ENCODE results near the gene PIP4K2C.
A peak's percentile ranks its signal among the peaks of the same experiment; 100 is the strongest.

Gene PIP4K2C

DNA sequence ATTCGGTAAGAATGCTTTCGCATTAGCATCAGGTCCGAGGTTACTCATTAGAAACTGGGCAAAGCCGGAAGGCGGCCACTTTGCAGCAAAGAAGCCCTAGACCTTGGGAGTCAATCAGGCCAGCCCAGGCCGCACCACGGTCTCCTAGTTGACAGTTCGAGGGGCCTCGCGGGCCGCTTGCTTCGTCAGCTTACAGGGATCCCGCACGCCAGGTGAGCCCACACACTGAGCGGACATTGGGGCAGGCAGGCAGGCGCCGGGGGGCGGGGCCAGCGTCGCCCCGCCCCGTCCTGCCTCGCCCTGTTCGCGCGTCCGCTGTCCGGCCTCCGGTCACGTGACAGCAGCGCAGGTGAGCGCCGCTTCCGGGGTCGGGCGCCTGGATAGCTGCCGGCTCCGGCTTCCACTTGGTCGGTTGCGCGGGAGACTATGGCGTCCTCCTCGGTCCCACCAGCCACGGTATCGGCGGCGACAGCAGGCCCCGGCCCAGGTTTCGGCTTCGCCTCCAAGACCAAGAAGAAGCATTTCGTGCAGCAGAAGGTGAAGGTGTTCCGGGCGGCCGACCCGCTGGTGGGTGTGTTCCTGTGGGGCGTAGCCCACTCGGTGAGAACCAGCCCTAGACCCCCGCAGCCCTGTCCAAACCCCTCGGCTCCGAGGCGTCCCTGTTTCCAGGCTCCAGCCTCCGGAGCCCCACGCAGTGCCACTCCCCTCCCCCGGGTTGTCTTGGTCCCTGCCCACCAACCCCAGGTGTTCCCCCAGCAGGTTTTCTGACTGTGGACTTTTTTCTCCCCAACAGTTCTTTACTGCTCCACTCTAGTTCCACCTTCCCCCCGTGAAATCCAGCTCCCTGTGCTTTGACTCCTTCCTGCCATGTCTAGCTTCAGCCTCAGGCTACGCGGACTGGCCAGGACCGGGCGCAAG lies at the start of gene PIP4K2C:
Gene PIP4K2C (plus strand): TSS at position 329 of the 918 bp plus-strand sequence. CDS start 98 bp downstream, at position 427.
- peak; percentile 81 for DNase-seq

DNA sequence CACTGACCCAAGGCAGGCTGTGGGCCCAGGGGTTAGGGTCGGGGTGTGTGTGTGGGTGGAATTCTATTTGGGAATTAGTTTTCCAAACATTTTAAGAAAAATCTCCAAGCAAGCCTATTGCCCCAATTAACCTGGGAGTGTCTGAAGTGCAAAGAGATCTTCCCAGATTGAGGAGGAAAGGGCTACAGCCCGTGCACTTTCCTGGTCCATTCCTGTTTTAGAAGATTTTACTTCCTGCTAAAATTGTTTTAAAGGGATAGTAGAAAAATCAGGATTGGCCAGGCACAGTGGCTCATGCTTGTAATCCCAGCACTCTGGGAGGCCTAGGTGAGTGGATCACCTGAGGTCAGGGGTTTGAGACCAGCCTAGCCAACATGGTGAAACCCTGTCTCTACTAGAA lies 49.3 kb upstream of the PIP4K2C start:
- DNase-seq: no peak

DNA sequence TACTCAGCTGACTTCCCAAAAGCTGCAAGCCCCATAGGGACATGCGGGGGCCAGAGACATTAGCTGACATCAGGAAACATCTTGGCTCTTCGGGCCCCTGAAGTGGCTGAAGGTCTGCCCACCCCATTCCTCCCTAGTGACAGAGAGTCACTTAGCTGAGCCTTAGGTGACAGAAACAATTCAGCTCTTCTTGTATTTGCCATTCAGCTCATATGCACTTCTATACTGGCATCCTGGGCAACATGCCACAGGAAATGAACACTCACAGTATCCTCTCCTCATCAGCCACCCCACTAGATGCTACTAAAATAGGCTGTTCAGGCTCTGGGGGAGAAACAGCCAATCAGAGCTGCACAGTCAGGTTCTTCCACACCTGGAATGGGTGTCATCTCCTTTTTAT lies 47.4 kb upstream of the PIP4K2C start:
- no peak for DNase-seq

DNA sequence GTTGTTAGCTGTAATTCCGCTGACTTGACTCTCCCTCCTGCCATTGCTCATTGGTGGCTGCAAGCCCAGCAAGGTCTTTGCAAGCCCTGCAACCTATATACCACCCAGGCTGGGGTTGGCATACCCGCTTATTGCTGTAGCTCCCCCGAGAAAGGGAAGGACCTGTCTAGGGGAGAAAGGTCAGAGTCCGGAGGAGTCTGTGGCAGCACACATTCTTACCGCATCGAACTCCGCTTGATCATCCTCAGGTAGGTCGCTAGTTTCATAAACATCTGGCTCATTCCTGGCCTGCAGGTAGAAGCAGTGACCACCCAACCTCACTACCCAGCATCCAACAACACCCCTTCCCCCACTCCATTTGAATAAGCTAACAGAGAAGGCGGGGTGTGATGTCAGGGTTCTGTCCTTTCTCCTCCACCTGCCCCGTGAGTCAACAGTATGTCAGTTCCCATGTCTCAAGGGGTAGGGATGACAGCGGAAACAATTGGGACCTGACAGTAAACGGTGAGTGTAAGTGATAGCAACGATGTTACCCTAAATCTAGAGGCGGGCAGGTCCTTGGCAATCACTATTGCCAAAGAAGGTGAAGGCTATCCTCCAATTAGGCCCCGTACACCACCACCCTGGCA lies 45.1 kb upstream of the PIP4K2C start:
- DNase-seq: no peak

DNA sequence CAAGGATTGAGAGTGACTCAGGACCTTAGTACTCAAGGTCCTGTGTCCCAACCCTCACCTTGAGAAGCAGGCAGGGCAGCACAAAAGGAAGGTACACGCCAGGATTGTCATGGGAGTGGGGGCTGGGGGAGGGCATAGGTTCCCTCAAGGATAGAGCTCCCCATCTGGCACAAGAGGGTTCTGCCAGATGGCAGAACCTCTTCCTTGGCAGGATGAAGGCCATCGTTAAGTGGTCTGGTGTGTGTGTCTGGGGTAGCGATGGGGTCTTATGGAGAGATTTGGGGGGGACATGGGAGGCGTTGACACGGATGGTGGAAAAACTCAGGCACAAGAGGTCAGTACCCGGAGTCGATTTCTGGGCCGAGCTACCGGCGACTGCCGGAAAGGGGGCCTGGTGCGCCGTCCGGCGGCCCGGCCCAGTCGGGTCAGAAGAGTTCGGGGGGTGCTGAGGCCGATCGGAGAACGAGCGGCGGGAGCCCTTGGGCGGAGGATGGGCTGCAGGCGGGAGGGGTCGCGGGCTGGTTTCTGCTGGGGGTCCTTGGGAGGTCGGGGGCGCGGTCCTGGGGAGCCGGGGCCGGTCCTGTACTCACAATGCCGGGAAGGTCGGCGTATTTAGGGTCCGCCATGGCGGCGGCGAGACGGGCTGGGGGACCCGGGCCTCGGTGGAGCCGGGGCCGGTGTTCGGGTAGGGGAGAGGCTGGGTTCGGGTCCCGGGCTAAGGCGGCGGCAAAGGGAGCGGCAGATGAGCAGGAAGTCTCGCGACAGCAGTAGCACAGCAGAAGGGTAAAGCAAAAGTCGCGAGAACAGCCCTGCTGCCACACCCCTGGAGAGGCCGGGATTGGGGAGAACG lies 44.3 kb upstream of the PIP4K2C start, which contains the start of gene DCTN2:
Gene DCTN2 (minus strand): TSS at position 755 of the 850 bp plus-strand sequence. CDS start 129 bp downstream, at position 626.
- peak; percentile 96 for DNase-seq

DNA sequence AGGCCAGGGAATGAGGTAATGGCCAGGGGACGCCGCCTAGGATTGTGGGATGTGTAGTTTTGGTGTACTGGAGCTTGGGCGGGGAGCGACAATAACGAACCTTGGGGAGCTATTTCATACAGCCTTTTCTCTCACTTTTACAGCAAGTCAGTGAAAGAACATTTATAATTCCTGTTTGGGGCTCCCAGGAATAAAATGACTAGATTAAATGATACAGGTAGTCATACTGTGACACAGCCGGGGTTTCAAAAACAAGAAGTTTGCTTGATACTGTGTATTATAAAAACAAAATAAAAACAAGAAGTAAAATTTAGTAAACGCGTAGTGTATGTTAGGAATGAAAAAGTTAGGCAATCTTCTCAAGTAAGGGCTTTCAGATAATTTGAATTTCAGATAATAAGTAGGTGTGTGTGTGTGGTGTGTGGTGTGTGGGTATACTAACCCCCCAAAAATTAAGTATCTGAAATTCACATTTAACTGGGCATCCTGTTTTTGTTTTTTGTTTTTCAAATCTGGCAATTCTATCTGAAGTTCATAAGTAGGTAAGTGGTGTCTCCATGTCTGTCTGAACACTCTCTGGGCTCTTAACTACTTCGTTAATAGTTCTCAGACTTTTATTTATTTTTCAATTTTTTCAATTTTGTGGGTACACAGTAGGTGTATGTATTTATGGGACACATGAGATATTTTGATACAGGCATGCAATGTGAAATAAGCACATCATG lies 43.5 kb upstream of the PIP4K2C start:
- DNase-seq: no peak

DNA sequence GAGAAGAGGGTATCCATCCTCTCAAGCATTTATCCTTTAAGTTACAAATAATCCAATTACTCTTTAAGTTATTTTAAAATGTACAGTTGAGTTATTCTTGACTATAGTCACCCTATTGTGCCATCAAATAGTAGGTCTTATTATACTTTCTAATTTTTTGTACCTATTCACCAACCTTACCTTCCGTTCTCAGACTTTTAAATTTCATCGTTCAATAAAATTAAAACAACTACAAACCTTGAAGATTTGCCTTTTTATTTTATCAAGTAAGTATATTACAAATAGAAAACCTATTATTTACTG lies 43.0 kb upstream of the PIP4K2C start:
- DNase-seq: no peak

DNA sequence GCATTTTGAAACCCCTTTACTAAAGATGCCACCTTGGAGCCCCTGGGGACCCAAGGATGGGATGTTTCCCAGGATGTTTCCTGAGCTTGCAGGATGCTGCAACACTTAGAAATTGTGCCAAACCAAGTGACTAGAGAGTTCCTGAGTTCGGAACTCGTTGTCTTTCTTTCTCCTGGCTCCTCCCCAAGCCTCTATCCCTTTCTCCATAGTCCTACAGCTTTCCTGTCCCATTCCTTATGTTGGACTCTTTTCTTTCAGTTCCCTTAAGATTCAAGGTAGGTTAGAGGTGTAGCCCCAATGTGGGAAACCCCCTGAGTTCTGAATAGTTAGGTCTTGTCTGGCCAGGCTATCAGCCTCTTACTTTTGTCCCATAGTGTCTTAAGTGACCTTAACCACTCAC lies 42.5 kb upstream of the PIP4K2C start:
- DNase-seq: no peak

DNA sequence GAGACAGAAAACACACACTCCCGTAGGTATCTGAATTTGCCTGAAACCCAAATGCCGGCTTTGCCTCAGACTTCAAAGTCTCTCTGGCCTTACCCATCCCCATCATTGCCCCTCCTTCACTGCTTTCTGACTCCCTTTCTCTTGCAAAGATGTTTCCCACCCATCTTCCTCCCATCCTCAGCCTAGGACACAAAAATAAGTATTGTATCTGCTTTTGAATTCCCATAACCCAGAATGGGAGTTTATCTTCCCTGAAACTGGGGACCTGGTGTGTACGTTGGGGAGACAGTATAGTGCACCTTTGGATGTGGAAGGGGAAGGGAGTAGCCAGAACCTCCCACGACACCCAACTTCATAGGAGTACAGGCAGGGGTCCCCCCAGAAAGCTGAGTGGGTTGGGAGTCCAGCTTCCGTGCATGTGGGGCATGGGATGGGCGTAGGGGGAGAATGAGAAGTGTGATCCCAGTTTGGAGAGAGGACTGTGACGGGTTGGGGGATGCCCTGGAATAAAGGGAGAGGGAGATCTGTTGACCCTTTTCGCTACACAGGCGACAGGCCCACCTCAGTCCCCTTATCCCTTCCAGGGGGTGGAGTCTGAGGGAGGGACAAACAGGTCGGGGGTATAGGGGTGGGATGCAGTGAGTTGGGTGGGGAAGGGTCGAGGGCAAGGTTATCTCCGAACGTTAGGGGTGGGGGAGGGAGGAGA lies 41.6 kb upstream of the PIP4K2C start:
- no peak for DNase-seq

DNA sequence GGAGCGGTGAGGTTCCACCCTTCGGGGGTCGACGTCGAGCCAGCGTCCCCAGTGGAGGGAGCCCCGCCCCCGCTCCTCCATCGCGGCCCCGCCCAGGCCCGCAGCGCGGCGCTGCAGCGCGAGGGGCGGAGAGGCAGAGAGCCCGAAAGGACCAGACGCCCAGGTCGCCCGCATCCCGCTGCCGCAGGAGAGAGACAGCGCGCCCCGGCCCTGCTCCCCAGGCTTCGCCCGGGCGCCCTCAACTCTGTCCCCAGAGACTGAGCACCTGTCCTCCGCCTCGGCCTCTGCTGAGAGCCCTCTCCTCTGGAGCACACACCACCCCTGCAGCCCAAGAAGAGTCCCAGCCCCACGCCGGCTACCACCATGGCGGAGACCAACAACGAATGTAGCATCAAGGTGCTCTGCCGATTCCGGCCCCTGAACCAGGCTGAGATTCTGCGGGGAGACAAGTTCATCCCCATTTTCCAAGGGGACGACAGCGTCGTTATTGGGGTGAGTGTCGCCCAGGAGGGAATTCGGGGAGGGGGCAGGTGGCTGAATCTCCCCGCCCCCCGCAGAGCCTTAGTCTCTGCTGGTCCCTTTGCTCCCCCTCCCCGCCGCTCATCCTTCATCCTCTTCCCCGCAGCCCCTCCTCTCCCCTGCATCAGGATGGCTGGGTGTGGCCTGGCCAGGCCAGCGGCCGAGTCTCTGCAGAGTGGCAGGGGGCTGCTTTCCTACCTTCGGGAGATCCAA lies 40.9 kb upstream of the PIP4K2C start, which contains the start of gene KIF5A:
Gene KIF5A (plus strand): TSS at position 136 of the 732 bp plus-strand sequence. CDS start 228 bp downstream, at position 364.
- peak; percentile 46 for DNase-seq

DNA sequence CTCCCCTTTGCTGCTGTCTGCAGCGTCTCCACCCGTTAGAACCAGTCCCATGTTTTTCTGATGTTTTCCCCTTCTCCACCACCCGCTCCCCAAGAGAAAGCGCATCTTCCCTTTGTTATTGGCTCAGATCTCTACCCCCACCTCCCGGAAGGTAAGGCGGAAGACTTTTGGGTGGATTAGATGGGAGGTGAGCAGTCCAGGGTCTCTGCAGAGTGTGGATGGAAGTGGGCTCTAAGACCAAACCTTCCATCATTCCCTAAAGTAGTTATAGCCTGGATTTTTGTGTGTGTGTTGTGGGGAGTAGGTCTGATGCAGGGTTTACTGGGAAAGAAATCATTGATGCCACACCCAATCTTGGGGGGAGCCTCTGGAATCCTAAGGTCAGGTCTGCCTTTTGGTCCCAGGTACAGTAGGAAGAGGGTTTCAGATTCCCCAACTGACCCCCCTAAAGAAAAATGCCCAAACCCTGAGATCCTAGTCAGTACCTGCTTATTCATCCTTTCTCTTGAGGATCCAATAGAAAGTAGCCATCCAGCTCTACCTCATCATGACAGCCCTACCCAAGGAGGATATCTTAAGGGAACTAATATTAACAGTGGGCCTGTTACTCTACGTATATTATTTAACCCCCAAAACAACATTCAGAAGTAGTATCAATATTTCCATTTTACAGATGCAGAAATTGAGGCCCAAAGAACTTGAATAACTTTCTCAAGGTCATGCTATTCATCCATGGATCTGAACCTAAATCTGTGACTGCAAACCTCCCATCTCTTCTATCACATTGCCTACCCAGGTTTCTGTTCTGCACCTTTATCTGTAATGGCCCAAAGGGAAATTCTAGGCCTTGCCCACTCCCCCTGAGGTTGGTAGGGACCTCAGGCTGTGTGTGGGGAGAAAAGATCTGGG lies 40.1 kb upstream of the PIP4K2C start:
- no peak for DNase-seq

DNA sequence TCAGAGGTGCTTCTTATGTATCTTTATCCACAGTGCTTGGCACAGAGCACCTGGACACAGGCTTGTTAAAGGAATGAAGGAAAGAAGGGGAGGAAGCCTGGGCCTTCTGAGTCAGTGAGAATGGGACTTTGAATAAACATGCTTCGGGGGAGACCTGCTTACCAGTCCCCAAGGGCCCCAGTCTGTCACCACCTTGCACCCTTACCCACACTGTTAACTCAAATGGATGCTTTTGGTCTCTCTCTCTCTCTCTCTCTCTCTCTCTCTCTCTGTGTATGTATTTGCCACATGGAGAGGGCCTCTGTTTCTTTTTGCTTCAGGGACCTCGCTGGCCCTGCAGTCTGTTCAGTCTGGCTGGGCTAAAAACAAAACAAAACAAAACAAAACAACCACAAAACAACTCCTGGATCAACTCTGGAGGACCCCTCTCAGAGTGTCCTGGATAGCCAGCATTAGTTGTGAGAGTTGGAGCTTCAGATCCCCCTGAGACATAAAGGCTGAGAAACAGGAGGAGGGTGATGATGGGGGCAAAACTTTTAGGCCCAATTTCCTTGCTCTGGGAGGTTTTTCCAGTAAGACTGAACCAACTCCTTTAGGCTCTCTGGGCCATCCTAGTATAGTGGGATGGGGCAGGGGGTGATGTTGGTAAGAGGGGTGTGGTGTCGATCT lies 39.2 kb upstream of the PIP4K2C start:
- DNase-seq: no peak

DNA sequence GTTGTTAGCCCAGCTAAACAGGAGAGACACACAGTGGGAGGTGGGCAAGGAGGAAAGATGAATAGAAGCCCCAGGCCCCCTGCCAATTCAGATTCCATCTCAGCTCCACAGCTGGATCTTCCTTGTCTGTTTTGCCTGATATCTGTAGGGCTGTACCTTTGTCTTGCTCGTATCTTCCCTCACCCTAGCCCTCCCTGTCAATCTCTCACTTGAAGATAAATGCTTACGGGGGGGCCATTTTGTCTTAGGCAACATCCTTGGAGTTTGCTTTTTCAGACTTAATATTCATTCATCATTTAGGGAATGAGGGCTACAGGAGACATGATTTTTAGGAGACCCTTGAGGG lies 38.7 kb upstream of the PIP4K2C start:
- no peak for DNase-seq

DNA sequence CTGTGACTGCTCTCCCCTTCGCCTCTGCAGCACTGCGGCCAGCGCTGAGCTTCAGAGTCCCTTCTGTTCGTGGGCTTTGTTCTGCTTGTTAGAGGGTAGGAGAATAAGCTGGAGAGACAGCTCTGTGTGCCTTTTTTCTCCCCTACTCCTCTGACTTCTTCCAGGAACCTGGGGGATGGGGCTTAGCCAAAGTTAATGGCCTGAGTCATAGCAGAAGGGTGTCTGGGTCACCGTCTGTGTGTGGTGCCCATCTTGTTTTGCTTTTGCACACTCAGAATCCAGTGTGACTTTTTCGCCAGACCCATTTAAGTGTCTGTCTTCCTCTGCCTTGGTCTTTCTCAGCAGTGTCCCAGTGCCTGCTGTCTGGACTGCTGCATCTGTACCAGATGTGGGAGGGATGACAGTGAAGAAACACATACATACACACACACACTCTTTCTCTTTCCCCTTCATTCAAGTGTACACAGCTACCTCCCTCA lies 38.1 kb upstream of the PIP4K2C start:
- DNase-seq: no peak

DNA sequence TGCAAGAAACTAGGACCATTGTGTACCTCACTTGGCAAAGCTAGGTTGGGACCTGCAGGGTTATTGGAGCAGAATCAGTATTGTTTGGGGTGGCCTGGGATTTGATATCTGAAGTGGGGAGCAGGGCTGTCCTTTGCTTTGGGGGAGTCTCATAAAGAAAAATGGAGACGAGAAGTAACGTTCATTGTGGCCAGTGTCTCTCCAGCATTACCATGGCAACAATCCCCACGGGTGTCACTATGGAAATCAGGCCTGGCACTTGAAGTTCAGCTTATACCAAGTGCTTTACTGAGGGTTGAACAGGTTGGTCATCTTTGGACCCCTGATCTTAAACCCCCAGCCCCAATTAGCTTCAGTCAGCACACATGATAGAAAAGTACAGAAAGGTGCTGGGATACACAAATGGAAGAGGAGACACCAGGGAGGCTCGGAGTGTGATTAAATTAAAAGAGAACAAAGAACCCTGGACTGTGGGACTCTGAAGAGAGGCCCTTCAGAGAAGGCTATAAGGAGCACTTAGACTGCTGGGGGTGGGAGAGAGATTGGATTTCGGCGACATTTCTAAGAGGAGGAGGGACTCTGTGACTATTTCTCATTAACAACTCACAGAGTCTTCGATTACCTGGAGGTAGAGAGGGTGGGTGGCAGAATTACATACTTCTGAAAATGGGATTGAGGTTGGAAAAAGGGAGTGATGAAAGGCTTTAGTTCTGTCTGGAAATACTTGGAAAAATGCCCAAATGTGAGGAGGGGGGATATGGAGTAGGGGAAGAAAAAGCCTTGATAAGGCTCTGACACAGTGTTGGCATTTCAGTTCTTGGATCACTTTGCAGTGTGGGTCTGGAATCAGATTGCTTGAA lies 37.4 kb upstream of the PIP4K2C start:
- DNase-seq: no peak

DNA sequence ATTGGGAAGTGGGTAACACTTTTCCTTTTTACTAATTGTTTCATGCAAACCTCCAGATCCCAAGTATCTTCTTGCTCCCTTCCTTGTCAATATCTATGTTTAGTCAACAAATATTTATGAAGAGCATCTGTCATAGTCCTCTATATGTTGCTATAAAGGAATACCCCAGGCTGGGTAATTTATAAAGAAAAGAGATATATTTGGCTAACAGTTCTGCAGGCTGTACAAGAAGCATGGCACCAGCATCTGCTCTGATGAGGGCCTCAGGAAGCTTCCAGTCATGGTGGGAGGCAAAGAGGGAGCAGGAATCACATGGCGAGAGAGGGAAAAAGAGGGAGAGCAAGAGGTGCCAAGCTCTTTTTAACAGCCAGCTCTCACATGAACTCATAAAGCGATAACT lies 36.5 kb upstream of the PIP4K2C start:
- no peak for DNase-seq

DNA sequence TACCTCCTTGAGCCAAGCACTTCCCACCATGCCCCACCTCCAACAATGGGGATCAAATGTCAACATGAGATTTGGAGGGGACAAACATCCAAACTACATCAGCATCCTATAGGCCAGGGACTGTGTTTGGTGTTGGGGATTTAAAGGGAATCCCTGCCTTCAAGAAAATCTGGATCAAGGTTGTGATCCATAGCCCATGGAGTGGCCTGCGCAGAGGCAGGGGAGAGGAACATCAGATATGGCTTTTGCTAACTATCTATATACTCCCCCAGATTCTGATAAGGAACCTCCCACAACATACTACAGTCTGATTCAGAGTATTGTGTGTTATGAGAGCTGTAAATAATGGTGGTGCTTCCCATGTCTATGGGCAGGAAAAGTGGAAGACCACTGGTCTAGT lies 36.1 kb upstream of the PIP4K2C start:
- DNase-seq: no peak

DNA sequence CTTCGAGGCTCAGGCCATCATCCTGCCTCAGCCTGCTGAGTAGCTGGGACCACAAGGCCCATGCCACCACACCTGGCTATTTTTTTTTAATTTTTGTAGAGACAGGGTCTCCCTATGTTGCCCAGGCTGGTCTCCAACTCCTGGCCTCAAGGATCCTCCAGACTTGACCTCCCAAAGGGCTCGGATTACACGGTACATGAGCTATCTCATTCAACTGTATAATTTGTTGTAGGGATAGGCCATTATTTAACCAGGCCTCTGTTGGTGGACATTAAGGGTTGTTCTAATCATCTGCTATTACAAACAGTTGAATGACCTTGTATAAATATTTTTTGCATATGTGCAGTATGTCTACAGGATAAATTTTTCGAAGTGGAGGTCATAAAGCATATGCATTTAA lies 32.1 kb upstream of the PIP4K2C start:
- no peak for DNase-seq
